OCI-LY3 (cell line): ENCODE data around the gene WDFY4.

ENCODE experiments used
- EZH2phosphoT487 ChIP-seq: fragments of 200-600 bp; shearing (Covaris generic); IDR thresholded peaks from 2 replicates; pipeline ENCODE4 v1.6.1; 2018; ENCODE audit warnings: antibody characterized with exemption, mixed run types, low read depth
- TF ChIP-seq, protein P1 (sequence below): fragments of 200-600, 300-600 bp; sonication (generic); IDR thresholded peaks from 2 replicates; pipeline ENCODE4 v1.5.1; 2014; ENCODE audit warnings: antibody characterized with exemption, low read length, low read depth

DNA sequence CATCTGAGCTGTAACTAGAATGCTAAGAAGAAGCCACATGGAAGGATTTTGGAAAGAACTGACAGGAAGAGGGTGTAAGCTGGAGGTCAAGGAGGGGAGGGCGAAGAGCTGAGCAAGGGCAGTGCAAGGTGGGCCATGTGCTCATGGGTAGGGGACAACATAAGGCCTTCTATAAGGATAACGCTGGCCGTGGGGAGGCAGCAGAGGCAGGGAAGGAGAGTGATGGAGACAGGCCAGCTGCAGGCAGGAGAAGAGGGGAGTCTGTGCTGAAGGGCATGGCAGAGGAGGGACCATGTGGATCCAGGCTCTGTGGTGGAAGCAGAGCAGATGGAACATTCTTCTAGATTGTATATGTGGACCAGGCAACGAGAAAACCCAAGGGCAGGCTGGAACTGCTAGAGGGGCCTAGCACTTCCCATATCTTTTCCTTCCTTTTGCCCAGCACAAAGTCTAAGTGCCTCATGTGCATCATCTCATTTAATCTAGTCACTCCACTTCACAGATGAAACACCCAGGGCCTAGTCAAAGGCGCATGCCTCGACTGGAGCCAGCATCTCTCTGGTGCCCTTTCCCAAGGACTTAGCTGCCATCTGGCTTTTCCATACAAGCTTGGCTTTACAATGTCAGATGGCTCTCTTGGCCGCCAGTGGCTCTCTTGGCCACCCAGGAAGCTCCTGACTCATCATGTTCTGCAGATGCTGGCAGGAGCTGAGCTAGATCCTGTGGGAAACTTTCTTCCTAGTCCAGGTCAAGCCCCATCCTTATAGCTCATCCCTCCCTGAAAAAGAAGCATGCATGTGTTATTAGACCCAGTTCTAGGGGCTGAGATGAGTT lies 248.4 kb downstream of the WDFY4 start:
- TF ChIP-seq, protein P1, sequence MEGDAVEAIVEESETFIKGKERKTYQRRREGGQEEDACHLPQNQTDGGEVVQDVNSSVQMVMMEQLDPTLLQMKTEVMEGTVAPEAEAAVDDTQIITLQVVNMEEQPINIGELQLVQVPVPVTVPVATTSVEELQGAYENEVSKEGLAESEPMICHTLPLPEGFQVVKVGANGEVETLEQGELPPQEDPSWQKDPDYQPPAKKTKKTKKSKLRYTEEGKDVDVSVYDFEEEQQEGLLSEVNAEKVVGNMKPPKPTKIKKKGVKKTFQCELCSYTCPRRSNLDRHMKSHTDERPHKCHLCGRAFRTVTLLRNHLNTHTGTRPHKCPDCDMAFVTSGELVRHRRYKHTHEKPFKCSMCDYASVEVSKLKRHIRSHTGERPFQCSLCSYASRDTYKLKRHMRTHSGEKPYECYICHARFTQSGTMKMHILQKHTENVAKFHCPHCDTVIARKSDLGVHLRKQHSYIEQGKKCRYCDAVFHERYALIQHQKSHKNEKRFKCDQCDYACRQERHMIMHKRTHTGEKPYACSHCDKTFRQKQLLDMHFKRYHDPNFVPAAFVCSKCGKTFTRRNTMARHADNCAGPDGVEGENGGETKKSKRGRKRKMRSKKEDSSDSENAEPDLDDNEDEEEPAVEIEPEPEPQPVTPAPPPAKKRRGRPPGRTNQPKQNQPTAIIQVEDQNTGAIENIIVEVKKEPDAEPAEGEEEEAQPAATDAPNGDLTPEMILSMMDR, result no peak
- TF ChIP-seq EZH2phosphoT487, result no peak
